HL-60 (cell line): Measurements from ENCODE around the gene KIAA1217.

Source experiments
- DNase-seq, 2 experiments: peaks; one replicate each; pipeline ENCODE4 v3.0.0-alpha.2; 2010 to 2020; ENCODE audit warnings: low read depth in 1 of 2, low spot score in 1 of 2
- H3K27ac ChIP-seq: fragments of 250-450 bp; sonication (Bioruptor Pico); replicated peaks from 2 replicates; pipeline ENCODE4 v1.5.1; 2020; ENCODE audit warnings: mild to moderate bottlenecking, moderate library complexity
- H3K27me3 ChIP-seq: fragments of 250-450 bp; sonication (Bioruptor Pico); 2 replicates; pipeline ENCODE4 v1.5.1; 2021; ENCODE audit warnings: mild to moderate bottlenecking, moderate library complexity; ENCODE audit not compliant: insufficient read depth, poor library complexity, severe bottlenecking
- H3K4me3 ChIP-seq: replicated peaks from 2 replicates; pipeline ENCODE4 v1.5.1; 2011; ENCODE audit warnings: mild to moderate bottlenecking, control low read depth, low read length; ENCODE audit not compliant: insufficient read depth
- CTCF ChIP-seq: IDR thresholded peaks from one replicate; pipeline ENCODE4 v1.5.1; 2011; ENCODE audit warnings: low read length, control low read depth, inconsistent platforms; ENCODE audit not compliant: insufficient read depth
- GABPA ChIP-seq: IDR thresholded peaks from 2 replicates; pipeline ENCODE4 v1.6.1; 2012; ENCODE audit warnings: low read depth
- POLR2AphosphoS5 ChIP-seq: IDR thresholded peaks from 2 replicates; pipeline ENCODE4 v1.6.1; 2012; ENCODE audit warnings: low read depth
- REST ChIP-seq: IDR thresholded peaks from 2 replicates; pipeline ENCODE4 v1.6.1; 2012; ENCODE audit warnings: low read depth; ENCODE audit not compliant: insufficient replicate concordance
- SPI1 ChIP-seq: IDR thresholded peaks from 2 replicates; pipeline ENCODE4 v1.6.1; 2012; ENCODE audit warnings: low read depth, mild to moderate bottlenecking, borderline replicate concordance

Gene KIAA1217

GRCh38 chr10:24393201-24393600, 184.3 kb downstream of the KIAA1217 start:
- H3K27ac ChIP-seq: no peak overlapping the region
- TF ChIP-seq GABPA (no peak), SPI1 (no peak), POLR2AphosphoS5 (no peak), REST (no peak), CTCF (no peak)
- H3K4me3 ChIP-seq: no peak overlapping the region
- no peaks in the 10 kb centered on the region for H3K27me3 ChIP-seq
- no peak for DNase-seq

GRCh38 chr10:24394461-24395190, 185.7 kb downstream of the KIAA1217 start:
- DNase-seq: no peak
- no peak overlapping the region for H3K27ac ChIP-seq
- TF ChIP-seq GABPA: no peak
- TF ChIP-seq REST: no peak
- no peak for TF ChIP-seq POLR2AphosphoS5
- no peak for TF ChIP-seq CTCF
- TF ChIP-seq SPI1: no peak
- no peak overlapping the region for H3K4me3 ChIP-seq
- no peaks in the 10 kb centered on the region for H3K27me3 ChIP-seq

- Histone ChIP-seq H3K27me3 (no peaks in the 10 kb centered on the region), H3K27ac (no peak overlapping the region), H3K4me3 (no peak overlapping the region)
- no peak for DNase-seq
- TF ChIP-seq POLR2AphosphoS5: no peak
- TF ChIP-seq CTCF: no peak
- no peak for TF ChIP-seq REST
- no peak for TF ChIP-seq GABPA
- TF ChIP-seq SPI1: no peak
Measured at GRCh38 chr10:24396396-24396795, 187.5 kb downstream of the KIAA1217 start.
